ENCODE data around the gene BEND4.
"Not testable (repeated sequence)": the region's sequence is repeated elsewhere in the genome, so short reads cannot be mapped to it uniquely, and the experiment has no call there.

BEND4 gene

DNA sequence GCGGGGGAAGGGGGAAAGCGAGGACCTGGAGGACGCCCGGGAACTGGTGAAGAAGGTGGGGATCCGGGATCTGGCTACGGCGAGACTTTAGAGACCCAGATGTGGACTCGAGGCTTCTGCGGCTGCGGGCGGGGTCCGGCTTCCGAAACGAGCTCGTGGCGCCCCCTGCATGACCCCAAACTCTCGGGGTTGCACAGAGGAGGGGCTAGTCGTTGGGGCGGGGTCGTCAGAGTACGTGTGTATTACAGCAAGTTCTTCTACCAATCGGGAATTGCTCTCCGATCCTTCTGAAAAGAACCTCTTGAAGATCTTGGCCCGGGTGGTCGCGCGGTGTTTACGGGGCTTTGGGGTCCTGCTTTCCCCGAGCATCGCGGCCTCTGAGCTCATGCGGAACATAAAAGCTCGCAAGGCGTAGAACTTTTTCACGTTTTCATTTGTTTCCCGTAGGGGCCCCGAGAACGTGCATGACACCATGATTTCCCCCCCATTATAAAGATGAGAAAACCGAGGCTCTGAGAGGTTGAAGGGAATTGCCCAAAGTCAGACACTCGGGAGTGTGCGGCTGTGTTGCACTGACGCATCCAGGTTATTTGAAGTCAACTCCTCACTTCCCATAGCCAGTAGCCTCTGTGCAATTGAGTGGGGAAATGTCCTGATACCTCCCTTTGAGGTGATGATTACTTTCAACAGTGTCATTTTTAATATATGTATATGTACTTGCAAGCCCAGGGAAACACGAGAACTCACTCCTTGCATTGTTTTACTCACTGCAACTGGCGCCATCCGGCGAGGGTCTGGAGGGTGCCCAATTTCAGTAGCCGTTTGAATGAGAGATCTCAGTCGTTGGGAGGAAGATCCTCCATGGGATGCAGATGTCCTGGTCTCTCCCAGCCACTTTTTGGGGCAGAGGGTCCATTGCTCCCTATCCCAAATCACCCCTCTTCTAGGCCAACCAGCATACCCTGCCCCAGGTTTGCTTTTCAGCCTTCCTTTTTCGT lies at the start of gene BEND4:
Gene BEND4, minus strand, starts transcription at position 149 of the 998 bp plus-strand sequence. CDS start 512 bp downstream, outside the sequence.
- intact Hi-C loops (cut with DNase I): no loop called here
- no peak for DNase-seq

DNA sequence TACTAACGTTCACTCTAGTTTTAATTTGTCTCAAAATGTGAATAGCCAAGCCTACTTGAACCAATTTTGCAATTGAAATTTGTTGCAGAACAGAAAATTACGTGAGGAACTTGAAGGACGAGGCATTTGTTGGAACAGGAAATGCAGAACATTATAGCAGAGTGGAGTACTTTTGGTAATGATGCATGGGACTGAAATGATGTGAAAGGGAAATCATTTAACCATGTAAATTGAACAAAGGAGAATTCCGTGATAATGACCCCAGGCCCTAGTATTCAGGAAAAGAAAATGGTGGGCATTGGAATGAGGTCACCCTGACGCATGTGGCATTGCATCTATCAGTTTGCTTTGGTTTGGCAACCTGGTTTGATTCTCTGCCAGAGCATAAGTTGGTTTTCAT lies 44.9 kb upstream of the BEND4 start:
- DNase-seq: no peak
- intact Hi-C loops (cut with DNase I): no loop called here

DNA sequence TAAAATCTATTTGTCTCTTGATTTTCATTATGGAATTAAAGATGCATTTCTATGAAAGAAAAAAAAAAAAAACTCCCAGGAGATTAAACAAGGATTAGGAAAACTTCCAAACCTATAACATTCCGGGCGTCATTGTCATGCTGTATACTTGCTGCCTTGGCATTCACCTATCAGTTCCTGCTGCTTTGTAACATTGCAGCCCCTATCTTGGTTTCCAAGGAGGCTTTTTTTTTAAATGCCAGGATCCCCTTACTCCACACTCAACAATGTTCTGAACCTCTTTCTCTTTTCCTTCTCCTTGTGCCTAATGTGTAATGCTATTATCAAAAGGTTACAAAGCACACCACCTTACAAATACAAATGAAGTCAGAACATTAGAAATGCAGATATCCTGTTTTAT lies 20.5 kb upstream of the BEND4 start:
- intact Hi-C loops (cut with DNase I): no loop called here
- no peak for DNase-seq

DNA sequence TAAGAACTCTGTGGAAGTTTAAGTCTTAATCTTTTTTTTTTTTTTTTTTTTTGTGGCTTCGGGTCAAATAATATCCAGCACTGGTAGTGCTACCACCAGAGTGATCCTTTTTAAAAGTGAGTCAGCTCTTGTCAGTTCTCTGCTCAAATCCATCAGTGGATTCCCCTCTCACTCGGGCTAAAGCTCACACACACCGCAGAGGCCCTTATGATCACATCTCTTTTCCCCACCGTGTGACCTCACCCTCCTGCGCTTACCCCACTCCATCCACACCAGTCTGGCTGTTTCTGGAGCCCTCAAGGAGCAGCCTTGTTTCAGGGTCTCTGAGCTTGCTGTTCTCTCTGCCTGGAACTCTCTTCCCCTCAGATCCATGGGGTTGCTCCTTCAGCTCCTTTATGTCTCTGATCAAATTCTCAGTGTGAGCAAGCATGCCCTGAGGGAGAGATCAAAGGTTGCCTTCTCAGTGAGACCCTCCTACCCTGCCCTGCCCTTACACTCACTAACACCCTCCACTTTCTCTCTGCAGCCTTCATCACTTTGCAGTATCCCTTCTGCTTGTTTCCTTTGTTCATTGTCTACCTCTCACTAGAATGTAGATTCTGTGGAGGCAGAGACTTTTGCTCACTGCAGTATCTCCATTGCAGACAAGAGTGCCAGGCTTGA lies 19.8 kb upstream of the BEND4 start:
- DNase-seq: no peak
- intact Hi-C loops (cut with DNase I): no loop called here

DNA sequence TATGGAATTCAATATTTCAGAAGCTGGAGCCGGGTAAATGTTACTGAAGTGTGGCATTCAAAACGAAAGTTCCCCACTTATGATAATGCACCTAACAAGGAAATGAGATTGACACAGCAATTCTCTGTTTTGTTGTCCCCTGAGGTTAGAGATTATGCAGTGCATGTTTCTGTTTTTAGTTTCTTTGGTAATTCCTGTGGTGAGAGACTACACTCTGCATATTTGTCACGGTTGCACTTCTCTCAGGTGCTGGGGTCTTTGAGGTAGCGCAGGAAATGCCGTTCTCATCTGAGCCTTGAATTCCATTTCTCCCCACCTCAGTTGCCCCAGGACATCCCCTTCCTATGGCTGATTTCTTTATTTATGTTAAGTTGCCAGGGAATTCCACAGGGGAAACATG lies 15.3 kb upstream of the BEND4 start:
- intact Hi-C loops (cut with DNase I): no loop called here
- no peak for DNase-seq

DNA sequence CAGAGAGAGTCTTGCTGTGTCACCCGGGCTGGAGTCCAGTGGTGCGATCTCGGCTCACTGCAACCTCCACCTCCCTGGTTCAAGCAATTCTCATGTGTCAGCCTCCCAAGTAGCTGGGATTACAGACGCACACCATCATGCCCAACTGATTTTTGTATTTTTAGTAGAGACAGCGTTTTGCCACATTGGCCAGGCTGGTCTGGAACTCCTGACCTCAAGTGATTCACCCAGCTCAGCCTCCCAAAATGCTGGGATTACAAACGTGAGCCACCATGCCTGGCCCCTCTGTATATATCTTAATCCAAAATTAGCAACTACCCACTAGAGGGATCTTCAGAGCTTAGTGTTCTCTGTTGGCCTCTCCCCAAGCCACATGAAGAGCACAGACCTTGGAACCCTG lies 13.7 kb upstream of the BEND4 start:
- DNase-seq; intact Hi-C loops (cut with DNase I): not testable (repeated sequence)

DNA sequence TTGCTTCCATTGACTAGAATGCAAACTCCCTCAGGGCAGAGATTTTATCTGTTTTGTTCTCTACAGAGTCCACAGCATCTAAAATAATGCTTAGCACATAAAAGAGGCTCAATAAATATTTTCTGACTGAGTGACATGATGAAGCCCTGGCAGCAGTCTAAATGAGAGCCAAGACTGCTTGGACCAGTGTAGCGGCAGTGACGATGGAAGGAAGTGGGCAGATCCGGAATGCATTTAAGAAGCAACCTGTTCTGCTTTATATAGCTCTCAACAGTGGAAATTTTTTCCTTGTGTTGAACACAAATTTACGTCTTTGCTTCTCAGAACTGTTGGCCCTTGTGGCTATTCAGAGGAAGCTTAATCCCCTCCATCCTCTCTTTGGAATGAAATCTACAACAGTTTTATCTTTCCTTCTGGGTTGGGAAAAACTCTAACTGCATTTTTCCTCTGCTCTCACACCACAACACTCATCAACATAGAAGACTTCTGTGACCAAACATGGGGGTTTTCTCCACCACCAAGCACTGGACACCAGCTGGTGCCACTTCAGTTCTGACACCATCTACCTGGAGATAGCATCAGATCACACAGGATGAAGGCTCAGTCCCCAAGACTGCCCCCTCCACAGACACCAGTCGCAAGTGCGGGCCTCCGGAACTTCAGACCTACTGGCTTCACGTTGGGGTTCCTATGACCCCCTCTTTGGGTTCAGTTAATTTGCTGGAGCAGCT lies 7.0 kb upstream of the BEND4 start:
- intact Hi-C loops (cut with DNase I): no loop called here
- DNase-seq: no peak

DNA sequence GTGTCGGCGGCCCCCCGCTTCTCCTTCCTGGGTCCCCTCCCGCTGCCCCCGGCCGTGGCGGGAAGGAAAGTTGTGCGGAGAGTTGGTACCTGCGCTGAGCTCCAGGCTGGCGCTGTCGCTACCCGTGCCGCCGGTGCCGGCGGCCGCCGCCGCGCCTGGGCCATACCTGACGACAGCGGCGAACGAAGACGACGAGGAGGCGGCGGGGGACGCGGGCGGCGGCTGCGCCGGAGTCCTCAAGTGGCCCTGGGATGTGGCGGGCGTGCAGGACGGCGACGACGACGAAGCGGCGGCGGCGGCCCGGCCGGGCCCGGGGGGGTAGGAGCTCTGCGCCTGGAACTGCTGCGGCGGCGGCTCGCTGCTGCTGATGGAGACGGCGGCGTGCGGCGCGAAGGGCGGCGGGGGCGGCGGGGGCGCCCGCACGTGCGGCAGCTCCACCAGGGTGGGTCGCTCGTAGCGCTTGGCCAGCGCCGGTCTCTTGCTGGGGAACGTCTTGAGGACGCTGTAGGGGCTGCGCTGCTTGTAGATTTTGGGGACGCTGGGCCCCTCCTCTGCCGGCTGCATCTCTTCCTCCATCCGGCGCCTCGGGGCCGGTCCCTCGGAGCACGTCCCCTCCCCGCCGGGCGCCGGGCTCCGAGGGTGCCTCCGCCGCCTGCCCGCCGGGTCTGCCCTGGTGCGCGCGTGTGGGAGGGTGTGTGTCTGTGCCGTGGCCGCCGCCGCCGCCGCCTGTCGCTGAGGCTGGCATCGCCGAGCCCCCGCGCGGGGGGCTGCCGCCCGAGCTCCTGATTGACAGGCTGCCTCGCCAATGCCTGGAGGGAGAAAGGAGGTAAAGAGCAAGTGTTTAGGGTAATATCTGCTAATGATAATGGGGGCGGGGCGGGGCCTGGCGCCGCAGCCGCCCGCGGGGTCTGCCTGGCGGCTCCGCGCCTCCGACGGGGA lies 618 bp downstream of the BEND4 start:
- peak in 20 of 42 donors; percentile 11 to 51 (median 23) for DNase-seq
- intact Hi-C loops (cut with DNase I): no loop called here

DNA sequence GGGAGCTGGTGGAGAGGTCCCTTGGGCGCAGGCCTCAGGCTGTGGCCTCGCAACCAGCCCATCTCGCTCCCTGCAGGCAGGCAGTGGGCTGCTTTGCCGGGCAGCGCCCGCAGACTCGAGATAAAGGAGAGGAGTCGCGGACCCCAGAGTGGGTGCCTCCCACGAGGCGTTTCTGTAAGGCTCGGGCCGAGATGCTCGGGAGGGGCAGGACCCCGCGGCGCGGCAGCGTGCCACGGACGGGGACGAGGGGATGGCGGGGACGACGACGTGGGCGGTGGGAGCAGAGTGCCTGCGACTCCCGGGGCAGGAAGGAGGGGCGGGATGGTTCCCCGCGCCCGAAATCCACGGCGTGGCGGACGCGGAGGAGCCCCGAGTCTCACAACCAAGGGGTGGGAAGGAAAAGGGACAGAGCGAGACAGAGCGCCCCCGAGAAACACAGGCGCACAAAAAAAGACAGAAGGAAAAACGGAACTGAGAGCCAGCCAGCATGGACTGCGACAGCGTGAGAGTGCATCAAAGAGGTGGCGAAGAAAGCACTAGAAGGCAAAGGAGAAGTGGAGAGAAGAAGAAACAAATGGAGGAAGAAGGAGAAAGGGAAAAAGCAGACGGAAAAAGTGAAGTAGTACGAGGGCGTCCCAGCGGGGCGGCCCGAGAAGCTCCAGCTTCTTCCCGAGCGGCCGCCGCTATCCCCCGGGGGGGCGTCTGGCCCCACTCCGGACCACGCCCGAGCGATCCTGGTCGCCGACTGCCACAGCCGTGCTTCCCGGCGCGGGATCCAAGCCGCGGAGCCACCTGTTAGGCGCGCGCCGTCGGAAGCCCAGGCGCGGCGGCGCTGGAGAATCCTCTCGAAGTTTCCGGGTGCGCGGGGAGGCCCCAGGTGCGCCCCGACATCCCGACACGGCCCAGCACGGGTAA lies 1.5 kb downstream of the BEND4 start:
- peak in 1 of 42 donors; percentile 3 for DNase-seq
- intact Hi-C loops (cut with DNase I): no loop called here

DNA sequence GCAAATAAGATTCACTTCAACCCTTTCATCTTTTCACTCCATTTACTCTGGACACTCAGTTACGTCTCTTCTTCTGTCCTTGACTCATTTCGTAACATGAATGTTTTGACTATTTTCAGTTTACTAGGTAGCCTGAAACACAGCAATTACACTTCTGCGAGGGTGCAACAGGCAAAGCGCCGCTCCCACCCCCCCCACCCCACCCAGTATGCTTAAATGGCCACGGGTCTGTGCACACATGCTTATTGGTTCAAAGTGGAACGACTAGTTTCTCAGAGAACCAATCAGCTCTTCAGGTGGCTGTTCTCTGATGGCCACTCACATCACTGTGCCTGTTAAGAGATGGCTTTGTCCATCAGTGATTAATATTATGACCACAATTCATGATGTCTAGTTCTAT lies 3.5 kb downstream of the BEND4 start:
- DNase-seq: no peak
- intact Hi-C loops (cut with DNase I): no loop called here

DNA sequence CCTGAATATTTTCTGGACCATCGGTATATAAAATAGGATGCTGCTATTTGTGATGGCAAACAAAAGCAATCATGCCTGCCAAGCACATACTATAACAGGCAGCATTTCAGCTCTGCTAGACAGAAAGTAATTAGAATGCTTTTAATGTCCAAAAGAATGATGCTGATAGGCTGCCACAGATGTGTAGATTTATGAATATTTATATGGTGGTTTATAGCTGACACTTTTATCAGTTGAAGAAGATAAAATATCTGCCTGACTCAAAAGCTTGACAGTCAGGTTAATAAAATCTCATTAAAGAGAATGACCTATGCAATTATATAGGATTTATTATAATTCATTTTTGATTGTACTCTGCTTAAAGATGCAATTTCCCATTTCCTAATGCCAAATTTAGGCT lies 4.0 kb downstream of the BEND4 start:
- intact Hi-C loops (cut with DNase I): no loop called here

DNA sequence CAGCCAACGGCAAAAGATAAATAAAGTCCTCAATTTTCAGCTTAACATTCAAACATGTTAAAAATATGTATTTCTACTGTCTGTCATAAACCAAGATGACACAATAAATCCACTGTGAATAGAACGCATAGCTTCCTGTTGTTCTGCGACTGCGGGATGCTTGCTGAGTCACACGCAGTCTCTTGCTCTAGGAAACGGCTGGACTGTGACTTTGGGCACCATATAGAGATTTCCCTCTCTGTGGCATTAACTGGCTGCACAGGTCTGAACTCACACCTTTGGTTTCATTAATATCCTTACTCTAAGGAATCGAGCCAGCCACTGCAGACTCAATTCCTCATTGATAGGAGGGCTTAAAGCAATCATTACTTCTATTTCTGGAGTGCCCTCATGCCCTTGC lies 8.4 kb downstream of the BEND4 start:
- DNase-seq: no peak
- intact Hi-C loops (cut with DNase I): no loop called here

More for the DNA sequence above, 4.0 kb downstream of the BEND4 start:
- no peak for DNase-seq

DNA sequence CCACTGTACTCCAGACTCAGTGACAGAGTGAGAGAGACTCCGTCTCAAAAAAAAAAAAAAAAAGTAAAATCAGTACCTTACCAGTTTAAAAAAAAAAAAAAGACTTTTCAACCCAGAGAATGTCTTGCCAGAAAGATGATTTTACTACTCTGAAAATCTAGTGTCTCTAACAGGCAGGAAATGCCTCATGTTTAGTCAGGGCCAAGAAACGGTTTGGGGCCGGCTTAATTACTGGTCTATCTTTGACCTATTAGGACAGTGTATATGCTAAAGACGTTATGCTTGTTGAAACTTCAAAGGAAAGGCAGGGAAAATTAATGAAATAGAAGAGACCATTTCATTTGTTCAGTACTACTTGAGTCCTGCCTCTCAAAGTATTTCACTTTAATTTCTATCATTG lies 9.9 kb downstream of the BEND4 start:
- no peak for DNase-seq
- intact Hi-C loops (cut with DNase I): no loop called here

DNA sequence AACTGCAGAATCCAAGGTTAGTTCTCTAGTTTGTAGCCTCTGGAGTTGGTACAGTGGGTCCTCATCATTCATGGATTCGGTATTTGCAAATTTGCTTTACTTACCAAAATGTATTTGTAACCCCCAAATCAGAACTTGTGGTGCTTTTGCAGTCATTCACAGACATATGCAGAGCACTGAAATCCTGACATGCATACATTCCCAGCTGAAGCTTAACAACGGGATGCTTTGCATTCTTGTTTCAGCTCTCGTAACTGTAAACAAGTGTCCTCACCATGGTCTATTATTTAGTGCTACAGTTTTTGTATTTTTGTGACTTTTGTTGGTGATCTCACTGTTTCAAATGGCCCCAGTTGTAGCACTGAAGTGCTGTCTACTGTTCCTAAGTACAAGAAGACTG lies 16.1 kb downstream of the BEND4 start:
- intact Hi-C loops (cut with DNase I): no loop called here
- DNase-seq: no peak

DNA sequence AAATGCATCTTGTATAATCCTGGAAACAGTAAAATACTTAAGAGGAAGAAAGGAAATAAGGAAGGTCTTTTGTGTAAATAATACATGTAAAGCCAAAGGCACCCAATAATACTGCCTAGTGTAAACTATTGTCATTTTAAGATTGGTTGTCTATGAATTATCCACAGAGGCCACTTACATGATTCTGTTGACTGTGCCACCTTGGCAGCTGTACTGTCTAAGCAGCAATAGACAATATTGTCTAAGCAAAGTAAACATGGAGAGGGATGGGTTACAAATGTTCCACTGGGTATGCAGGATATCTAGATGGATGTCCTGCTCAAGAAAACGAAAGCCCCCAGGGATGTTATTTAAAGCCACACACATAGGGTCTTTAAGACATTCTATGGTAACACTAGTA lies 19.4 kb downstream of the BEND4 start:
- intact Hi-C loops (cut with DNase I): no loop called here
- DNase-seq: no peak

DNA sequence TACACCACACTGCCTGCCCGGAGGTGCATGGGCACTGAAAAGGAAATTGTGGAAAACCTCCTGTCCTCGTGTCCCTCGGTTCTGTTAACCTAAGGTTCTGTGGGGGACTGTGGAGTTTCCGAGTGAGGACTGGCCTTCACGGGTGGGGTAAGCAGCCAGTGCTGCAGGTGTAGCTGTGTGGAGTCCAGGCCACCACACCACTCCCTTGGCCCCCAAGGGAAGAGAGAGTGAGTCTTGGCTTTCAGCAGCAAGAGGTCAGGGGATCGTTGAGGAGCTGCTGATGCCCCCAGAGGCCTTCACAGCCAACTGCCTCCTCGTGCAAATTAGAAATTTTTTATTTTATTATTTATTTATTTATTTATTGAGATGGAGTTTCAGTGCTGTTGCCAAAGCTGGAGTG lies 20.4 kb downstream of the BEND4 start:
- intact Hi-C loops (cut with DNase I): no loop called here

DNA sequence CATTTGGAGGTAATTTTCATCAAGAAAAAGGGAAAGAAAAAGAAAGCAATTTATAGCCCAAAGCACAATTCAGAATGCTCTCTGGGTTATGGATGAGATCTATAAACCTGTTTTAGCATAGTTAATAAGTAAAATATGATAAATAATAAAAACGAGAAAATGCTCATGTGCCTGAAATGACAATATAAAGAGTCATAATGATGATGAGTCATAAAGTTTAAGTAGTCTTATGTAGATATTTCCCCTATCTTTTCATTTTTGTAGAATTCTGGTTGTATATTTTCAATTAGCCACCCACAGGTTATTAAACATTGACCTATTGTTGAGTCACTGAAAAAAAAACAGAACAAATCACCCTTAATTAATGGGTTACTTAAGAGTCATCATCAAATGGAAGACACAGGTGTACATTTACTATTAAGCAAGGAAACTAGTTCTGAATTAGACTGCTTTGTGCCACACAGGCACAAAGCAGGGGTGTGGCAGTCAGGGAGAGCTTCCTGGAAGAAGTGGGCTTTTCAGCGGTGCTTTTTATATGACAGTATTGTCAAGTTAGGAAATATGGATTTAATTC lies 29.3 kb downstream of the BEND4 start:
- DNase-seq: no peak
- intact Hi-C loops (cut with DNase I): no loop called here

More for the DNA sequence above, 20.4 kb downstream of the BEND4 start:
- no peak for DNase-seq
